Epidermal melanocyte (primary cell): ENCODE results near the gene HHATL.

Source experiments
- DNase-seq: peaks from one replicate; pipeline ENCODE4 v3.0.0; 2011; ENCODE audit warnings: low spot score; ENCODE audit not compliant: insufficient read length

The HHATL gene

GRCh38 chr3:42702066-42702951 lies at the start of gene HHATL:
HHATL (minus strand) TSS chr3:42702798; CDS start chr3:42700826, 1,972 bp downstream.
- no peak for DNase-seq

GRCh38 chr3:42751609-42752008 lies 49.0 kb upstream of the HHATL start:
- no peak for DNase-seq

GRCh38 chr3:42750834-42751233 lies 48.2 kb upstream of the HHATL start:
- no peak for DNase-seq

- DNase-seq = no peak
Observed at GRCh38 chr3:42749753-42750231, 47.2 kb upstream of the HHATL start.

- DNase-seq = no peak
Observed at GRCh38 chr3:42749025-42749752, 46.6 kb upstream of the HHATL start.

- no peak for DNase-seq
Observed at GRCh38 chr3:42747581-42747980, 45.0 kb upstream of the HHATL start.

GRCh38 chr3:42746455-42747450 lies 44.2 kb upstream of the HHATL start:
- DNase-seq = no peak

- no peak for DNase-seq
Observed at GRCh38 chr3:42745776-42746454, 43.3 kb upstream of the HHATL start.

GRCh38 chr3:42745291-42745745 lies 42.7 kb upstream of the HHATL start:
- DNase-seq = no peak

- DNase-seq = no peak
Observed at GRCh38 chr3:42743204-42743995, 40.8 kb upstream of the HHATL start.

- no peak for DNase-seq
Observed at GRCh38 chr3:42742688-42743087, 40.1 kb upstream of the HHATL start.

GRCh38 chr3:42742259-42742658 lies 39.7 kb upstream of the HHATL start:
- DNase-seq = no peak

- no peak for DNase-seq
Observed at GRCh38 chr3:42741796-42742195, 39.2 kb upstream of the HHATL start.

GRCh38 chr3:42739401-42740158 lies 37.0 kb upstream of the HHATL start:
- DNase-seq = peak; percentile 45

GRCh38 chr3:42736531-42736930 lies 33.9 kb upstream of the HHATL start:
- DNase-seq = no peak

- no peak for DNase-seq
Observed at GRCh38 chr3:42736081-42736480, 33.5 kb upstream of the HHATL start.

- DNase-seq = no peak
Observed at GRCh38 chr3:42735615-42736014, 33.0 kb upstream of the HHATL start.

GRCh38 chr3:42735019-42735418 lies 32.4 kb upstream of the HHATL start:
- DNase-seq = no peak

- no peak for DNase-seq
Observed at GRCh38 chr3:42734263-42734860, 31.8 kb upstream of the HHATL start.
